ENCODE measurements around the gene LYSMD1.

Gene LYSMD1

GRCh38 chr1:151159373-151159772, 6.3 kb downstream of the LYSMD1 start:
- in situ Hi-C loops (cut with MboI; ENCODE audit: low pct_unique_long_range_greater_than_20kb, low sequenced_read_pairs, unreplicated experiment): no loop called here
- no peak for TF ChIP-seq CTCF (IDR thresholded peaks at IDR 0.05; ENCODE audit: extremely low read depth, insufficient read depth, missing control alignments)
- DNase-seq (ENCODE audit: low spot score): no peak

GRCh38 chr1:151158751-151159251, 6.9 kb downstream of the LYSMD1 start:
- in situ Hi-C loops (cut with MboI; ENCODE audit: low pct_unique_long_range_greater_than_20kb, low sequenced_read_pairs, unreplicated experiment): no loop called here
- no peak for DNase-seq (ENCODE audit: low spot score)
- TF ChIP-seq CTCF (IDR thresholded peaks at IDR 0.05; ENCODE audit: extremely low read depth, insufficient read depth, missing control alignments): no peak

GRCh38 chr1:151158326-151158725, 7.4 kb downstream of the LYSMD1 start:
- TF ChIP-seq CTCF (IDR thresholded peaks at IDR 0.05; ENCODE audit: extremely low read depth, insufficient read depth, missing control alignments): no peak
- in situ Hi-C loops (cut with MboI; ENCODE audit: low pct_unique_long_range_greater_than_20kb, low sequenced_read_pairs, unreplicated experiment): no loop called here
- no peak for DNase-seq (ENCODE audit: low spot score)

DNA sequence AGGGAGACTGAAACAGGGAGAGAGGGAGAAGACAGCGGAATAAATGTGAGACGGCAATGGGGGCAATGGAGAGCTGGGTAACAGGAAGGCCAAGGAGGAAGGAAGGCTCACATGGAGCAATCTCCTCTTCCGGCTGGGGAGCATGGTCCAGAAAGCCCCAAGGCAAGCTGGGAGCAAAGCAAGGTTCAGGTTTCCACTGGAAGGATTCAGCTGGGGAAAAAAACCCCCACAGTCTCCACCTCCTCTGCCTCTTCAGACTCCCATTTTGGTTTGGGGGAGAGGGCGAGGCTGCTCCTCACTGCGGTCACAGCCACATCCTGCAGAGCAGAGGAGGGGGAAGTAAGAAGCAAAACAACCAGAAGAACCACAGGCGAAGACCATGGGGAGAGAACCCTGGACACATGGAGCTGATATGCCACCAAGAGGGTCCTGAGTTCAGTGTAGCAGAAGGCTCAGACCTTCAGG, 8.6 kb downstream of the LYSMD1 start:
- DNase-seq (ENCODE audit: low spot score): no peak
- no peak for TF ChIP-seq CTCF (IDR thresholded peaks at IDR 0.05; ENCODE audit: extremely low read depth, insufficient read depth, missing control alignments)
- in situ Hi-C loops (cut with MboI; ENCODE audit: low pct_unique_long_range_greater_than_20kb, low sequenced_read_pairs, unreplicated experiment): no loop called here

- no peak for TF ChIP-seq CTCF (IDR thresholded peaks at IDR 0.05; ENCODE audit: extremely low read depth, insufficient read depth, missing control alignments)
- in situ Hi-C loops (cut with MboI; ENCODE audit: low pct_unique_long_range_greater_than_20kb, low sequenced_read_pairs, unreplicated experiment): no loop called here
- DNase-seq (ENCODE audit: low spot score): no peak
Measured at GRCh38 chr1:151156515-151156819, 9.2 kb downstream of the LYSMD1 start, which contains the start of gene TNFAIP8L2. TNFAIP8L2 (plus strand) TSS chr1:151156649; CDS start chr1:151158698, 2,049 bp downstream.

GRCh38 chr1:151147665-151148064, 18.0 kb downstream of the LYSMD1 start:
- TF ChIP-seq CTCF (IDR thresholded peaks at IDR 0.05; ENCODE audit: extremely low read depth, insufficient read depth, missing control alignments): no peak
- in situ Hi-C loops (cut with MboI; ENCODE audit: low pct_unique_long_range_greater_than_20kb, low sequenced_read_pairs, unreplicated experiment): no loop called here

DNA sequence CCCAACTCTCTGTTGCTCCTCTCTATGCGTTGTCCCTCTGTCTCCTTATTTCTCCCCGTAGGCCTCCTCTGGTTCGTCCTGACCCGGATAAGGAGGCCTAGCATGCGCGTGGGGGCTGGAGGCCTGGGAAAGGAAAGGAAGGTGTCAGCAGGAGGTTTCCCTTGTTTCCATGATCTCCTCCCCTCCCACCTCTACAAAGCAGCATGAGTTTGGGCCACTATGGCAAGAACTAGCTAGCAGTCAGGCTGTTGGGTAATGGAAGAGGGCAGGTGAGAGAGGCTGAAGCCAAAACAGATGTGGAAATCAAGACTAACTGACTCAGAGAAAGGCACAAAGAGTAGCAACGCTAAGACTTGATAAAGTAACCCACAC, 18.6 kb downstream of the LYSMD1 start:
- in situ Hi-C loops (cut with MboI; ENCODE audit: low pct_unique_long_range_greater_than_20kb, low sequenced_read_pairs, unreplicated experiment): no loop called here
- no peak for DNase-seq (ENCODE audit: low spot score)
- no peak for TF ChIP-seq CTCF (IDR thresholded peaks at IDR 0.05; ENCODE audit: extremely low read depth, insufficient read depth, missing control alignments)

More at GRCh38 chr1:151147665-151148064, 18.0 kb downstream of the LYSMD1 start:
- DNase-seq (ENCODE audit: low spot score): no peak
